Activated naive CD4-positive, alpha-beta T cell treated with anti-CD3 and anti-CD28 coated beads, Interleukin-2, amount 50 U/mL, for 16 hours (primary cell): ENCODE results near the gene MAEA.

Experiments used
- DNase-seq: peaks from one replicate; pipeline ENCODE4 v3.0.0-alpha.2; 2020

Gene MAEA

DNA sequence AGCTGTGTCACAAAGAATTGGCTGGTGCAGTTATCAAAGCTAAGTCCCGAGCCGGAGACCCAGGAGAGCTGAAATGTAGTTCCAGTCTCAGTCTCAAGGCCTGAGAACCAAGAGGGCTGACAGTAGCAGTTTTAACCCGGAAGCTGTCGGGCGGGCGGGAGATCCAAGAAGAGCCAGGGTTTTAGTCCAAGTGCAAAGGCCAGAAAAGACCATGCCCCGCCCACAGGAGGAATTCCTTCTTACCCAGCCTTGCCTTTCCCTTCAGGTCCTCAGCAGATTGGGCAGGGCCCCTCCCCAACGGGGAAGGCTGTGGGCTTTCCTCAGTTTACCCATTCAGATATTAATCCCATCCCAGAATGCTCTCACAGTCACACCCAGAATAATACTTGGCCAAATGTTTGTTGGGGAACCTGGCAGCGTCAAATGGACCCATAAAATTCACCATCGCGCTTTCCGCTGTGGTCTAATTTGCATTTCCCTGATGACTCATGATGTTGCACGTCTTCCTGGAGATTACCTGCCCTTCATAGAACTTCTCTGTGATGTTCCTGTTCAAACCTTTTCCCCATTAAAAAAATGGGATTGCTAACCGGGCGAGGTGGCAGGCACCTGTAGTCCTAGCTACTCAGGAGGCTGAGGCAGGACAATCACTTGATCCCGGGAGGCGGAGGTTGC is 16.2 kb downstream of the MAEA start:
- no peak for DNase-seq

DNA sequence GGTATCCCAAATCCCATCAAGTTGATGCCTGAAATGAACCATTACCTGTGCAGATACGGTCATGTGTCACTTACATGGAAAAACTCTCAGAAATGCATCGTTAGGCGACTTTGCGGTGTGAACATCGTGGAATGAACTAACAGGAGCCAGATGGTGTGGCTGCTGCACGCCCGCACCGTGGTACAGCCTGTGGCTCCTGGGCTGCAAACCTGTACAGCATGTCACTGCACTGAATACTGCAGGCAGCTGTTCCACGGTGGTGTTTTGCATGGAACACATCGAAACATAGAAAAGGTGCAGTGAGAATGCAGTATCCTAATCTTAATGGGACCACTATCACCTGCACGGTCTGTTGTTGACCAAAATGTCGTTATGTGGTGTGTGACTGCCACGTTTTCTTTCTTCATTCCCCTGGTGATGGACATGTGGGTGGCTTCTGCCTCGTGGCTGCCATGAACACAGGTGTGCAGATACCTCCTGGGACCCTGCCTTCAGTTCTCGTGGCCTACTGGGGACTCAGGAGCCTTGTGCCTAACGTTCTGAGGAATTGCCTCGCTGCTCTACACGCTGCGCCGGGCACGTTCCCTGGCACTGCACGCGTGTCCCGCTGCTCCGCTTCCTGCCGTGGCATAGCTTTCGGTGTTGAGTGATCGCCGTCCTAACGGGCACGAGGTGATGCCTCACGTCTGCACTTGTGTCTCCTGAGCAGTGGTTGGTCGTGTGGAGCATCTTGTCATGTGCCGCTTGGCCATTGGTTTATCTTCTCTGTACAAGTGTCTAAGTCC is 18.5 kb downstream of the MAEA start:
- DNase-seq = no peak

- peak; percentile 46 for DNase-seq
These were observed 19.7 kb downstream of the MAEA start for GRCh38 chr4:1309261-1310010.

DNA sequence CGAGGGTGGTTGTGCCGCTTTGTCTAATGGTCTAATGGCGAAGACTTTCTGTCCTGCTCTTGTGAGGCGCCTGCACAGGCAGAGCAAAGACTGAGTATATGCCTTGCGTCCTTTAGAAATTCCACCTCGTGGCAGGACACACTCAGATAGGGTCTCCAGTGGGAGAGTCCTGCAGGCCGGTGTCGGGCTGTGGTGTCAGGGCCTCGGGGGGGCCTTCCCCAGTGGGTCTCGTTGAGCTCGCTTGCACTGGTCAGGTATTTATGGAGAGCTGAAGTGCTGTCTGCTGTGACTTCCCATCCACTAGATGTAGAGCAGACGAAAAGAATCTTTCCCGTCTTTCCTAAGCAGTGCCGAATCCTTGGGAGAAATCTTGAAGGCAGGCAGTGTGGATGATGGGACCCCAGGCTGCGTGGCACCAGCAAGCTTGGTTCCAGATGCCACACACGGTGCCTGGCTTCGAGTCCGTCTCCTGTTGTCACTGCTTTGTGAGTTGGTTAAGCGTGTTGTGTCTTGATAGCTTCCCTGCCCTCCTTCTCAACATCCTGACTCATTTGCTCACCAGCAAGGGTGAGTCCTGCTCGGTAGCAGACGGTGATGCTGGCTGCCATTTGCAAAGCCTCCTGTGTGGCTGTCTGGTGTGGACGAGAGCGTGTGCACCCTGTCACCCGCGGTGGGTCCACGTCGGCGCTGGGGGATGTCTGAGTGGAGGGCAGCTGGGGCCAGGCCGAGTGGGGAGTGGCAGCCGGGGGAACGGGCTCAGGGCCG is 20.5 kb downstream of the MAEA start:
- DNase-seq = no peak

GRCh38 chr4:1310796-1311631 is 21.3 kb downstream of the MAEA start:
- no peak for DNase-seq

DNA sequence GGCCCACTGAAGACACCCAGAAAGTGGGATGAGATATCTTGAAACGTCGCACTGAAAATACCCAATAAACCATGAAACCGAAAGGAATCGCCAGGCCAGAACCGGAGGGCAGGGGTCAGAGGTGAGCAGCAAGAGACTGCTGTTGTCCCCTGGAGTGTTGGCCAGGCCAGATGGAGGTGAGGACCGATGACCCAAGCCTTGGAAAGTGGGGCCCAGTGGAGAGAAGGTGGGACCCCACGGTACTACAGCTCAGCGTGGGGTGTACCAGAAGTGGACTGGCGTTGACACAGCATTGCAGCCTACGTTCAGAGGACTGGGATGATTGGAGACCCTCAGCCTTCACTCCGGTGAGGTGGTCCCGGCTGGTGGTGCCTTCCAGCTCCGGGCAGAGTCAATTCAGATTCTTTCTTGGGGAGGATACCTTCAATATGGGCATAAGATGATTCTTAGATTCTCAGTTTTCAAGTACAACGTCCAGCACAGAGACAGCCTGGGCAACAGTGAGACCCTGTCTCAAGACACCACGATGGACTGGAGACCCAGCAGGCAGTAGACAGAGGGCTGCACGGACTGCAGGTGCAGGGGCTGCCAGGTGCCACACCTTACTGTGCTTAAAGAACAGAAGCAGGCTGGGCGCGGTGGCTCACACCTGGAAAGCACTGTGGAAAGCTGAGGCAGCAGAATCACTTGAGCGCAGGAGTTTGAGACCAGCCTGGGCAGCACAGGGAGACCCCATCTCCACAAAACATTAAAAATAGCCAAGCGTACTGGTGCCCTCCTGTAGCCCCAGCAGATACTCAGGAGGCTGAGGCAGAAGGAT is 23.3 kb downstream of the MAEA start:
- DNase-seq = no peak

DNA sequence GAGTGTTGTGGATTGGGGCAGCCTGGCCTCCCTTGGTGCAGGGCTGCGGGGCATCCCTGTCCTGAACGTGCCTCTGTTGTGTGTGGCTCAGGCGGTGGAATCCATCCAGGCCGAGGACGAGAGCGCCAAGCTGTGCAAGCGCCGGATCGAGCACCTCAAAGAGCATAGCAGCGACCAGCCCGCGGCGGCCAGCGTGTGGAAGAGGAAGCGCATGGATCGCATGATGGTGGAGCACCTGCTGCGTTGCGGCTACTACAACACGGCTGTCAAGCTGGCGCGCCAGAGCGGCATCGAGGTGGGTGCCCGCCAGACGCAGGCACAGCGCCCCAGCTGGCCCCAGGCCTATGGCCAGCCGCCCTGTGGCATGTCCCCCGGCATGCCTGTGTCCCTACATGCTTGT is 25.6 kb downstream of the MAEA start:
- DNase-seq = no peak

GRCh38 chr4:1315836-1316536 is 26.3 kb downstream of the MAEA start:
- no peak for DNase-seq

- no peak for DNase-seq
These were observed 27.0 kb downstream of the MAEA start for GRCh38 chr4:1316537-1317168.

GRCh38 chr4:1317177-1318045 is 27.7 kb downstream of the MAEA start:
- DNase-seq = no peak

DNA sequence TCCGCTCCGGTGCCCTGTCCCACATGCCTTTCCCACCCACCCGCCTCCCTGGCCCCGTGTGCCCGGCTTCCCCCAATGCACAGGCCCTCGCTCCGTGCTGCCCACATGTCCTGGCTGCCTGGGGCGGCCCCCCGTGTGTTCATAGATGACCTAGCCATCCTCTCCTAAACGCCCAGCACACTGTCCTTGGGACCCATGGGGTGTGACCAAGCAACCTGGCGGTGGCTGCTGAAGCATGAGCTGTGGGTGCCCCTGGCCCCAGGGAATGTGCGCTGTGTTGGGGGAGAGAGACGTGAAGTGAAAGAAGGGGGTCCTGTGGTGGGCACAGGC is 28.3 kb downstream of the MAEA start:
- no peak for DNase-seq

GRCh38 chr4:1318488-1319213 is 29.0 kb downstream of the MAEA start:
- DNase-seq = no peak

DNA sequence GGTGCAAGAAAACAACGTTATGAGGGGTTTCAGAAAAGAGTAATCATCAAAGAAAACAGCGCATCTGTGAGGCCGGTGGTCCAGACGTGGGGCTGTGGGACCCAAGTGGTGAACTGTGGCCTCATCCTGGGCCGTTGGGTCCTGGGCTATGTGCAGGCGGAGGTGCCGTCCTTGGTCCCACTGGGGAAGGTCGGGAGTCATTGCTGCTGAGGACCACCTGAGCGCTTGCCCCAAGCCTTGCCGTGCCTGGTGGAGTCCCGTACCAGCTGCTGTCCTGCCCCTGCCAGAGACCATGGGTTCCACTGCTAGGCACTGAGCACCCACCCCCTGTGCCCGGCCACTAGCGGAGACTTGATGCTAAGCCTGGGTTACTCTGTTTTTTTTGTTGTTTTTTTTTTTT is 31.8 kb downstream of the MAEA start:
- no peak for DNase-seq

DNA sequence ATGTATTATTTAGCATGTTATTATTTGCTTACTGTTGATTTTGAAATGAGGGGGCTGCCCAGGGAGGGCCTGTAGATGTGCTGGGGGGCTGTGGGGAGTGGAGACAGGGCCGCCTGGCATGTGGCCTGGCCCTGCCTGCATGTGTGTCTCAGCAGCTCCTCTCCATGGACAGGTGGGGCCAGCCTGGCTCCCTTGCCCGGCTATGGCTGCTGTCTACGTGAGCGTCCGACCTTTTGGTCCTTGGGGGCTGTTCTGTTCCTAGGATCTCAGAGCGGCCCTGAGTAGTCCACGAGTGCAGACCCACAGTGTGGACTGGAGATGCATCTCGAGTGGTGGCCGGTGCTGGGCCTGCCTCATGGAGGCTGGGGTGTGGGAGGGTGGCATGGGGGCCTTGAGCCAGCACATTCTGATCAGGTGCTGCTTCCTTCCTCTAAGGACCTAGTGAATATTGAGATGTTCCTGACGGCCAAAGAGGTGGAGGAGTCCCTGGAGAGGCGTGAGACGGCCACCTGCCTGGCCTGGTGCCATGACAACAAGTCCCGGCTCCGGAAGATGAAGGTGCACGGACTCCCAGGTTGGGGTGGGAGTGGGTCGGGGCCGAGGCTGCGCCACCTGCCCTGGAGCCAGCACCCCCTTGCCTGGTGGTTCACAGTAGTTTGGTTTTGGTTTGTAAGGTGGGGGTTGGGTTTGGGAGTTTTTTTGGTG is 32.4 kb downstream of the MAEA start:
- DNase-seq = no peak

DNA sequence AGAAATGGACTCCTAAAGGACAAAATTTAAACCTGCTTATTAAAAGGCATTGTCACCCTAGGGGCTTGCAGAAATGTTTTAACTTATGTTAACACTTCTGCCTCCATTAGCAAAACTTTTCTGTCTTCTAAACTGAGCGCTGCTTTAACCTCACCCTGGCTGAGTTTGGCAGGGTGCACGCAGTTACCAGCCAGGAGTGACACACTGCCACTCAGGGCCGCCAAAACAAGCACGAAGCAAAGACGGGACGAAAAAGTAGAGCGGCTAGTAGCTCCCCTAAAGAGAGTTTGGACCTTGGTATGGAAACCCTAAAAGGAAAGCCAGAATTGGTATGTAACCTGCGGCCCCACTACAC is 33.6 kb downstream of the MAEA start:
- DNase-seq = no peak

- DNase-seq = no peak
These were observed 34.1 kb downstream of the MAEA start for GRCh38 chr4:1323635-1324442.
